ENCODE data around the gene EGR1. TPM values are rescaled to one million over a fixed set of nuclear protein-coding genes. Genes with fewer than 3 reads are reported as not detected.
A peak's percentile ranks its signal among the peaks of the same experiment; 100 is the strongest.

Gene EGR1
- polyA plus RNA-seq, 1 experiment, result 4.7 TPM

GRCh38 chr5:138502121-138502520, 36.8 kb downstream of the EGR1 start:
- no peak for DNase-seq (ENCODE audit: low read depth)
- ChIA-PET POLR2A (interaction anchor here (0.7 kb wide), 1 partner anchor 23 kb away, joined by 6 read pairs; no protein-coding TSS in a partner anchor), CTCF (interaction anchor here (1.1 to 7.1 kb wide), 5 partner anchors 8 to 63 kb away, joined by 3 to 123 read pairs (median 45); partner anchors contain the start of genes EGR1 and REEP2)
- Histone ChIP-seq H3K36me3 (ENCODE audit: control insufficient read depth, insufficient read depth, low read length) (no peaks in the 10 kb centered on the region), H3K4me3 (ENCODE audit: low read depth, low read length) (no peak overlapping the region), H3K27me3 (ENCODE audit: control insufficient read depth, insufficient read depth, low read length) (no peaks in the 10 kb centered on the region)
- TF ChIP-seq CTCF (IDR thresholded peaks at IDR 0.05; ENCODE audit: insufficient read depth, low read depth, low read length), result no peak

- Histone ChIP-seq H3K4me3 (ENCODE audit: low read depth, low read length) (no peak overlapping the region), H3K36me3 (ENCODE audit: control insufficient read depth, insufficient read depth, low read length) (no peaks in the 10 kb centered on the region), H3K27me3 (ENCODE audit: control insufficient read depth, insufficient read depth, low read length) (no peaks in the 10 kb centered on the region)
- TF ChIP-seq CTCF (IDR thresholded peaks at IDR 0.05; ENCODE audit: insufficient read depth, low read depth, low read length), result no peak
- ChIA-PET POLR2A (interaction anchor here (0.7 kb wide), 1 partner anchor 23 kb away, joined by 6 read pairs; no protein-coding TSS in a partner anchor), CTCF (interaction anchor here (1.1 to 7.1 kb wide), 8 partner anchors 8 to 63 kb away, joined by 3 to 123 read pairs (median 24); partner anchors contain the start of genes EGR1, ETF1 and REEP2)
- no peak for DNase-seq (ENCODE audit: low read depth)
Measured at GRCh38 chr5:138502521-138502920, 37.2 kb downstream of the EGR1 start.

GRCh38 chr5:138503487-138504270, 38.4 kb downstream of the EGR1 start:
- Histone ChIP-seq H3K36me3 (ENCODE audit: control insufficient read depth, insufficient read depth, low read length) (peaks cover 3% of the 10 kb centered on the region), H3K4me3 (ENCODE audit: low read depth, low read length) (no peak overlapping the region), H3K27me3 (ENCODE audit: control insufficient read depth, insufficient read depth, low read length) (no peaks in the 10 kb centered on the region)
- ChIA-PET POLR2A (no interaction called here), CTCF (interaction anchor here (0.5 to 7.1 kb wide), 25 partner anchors 9 to 330 kb away, joined by 3 to 123 read pairs (median 4); partner anchors contain the start of genes EGR1 and ETF1)
- DNase-seq (ENCODE audit: low read depth), result no peak
- peak; percentile 79 for TF ChIP-seq CTCF (IDR thresholded peaks at IDR 0.05; ENCODE audit: insufficient read depth, low read depth, low read length)

GRCh38 chr5:138504799-138505198, 39.5 kb downstream of the EGR1 start:
- no peak overlapping the region for H3K4me3 ChIP-seq (ENCODE audit: low read depth, low read length)

More at GRCh38 chr5:138504799-138505198, 39.5 kb downstream of the EGR1 start:
- peaks cover 5% of the 10 kb centered on the region for H3K36me3 ChIP-seq (ENCODE audit: control insufficient read depth, insufficient read depth, low read length)
- TF ChIP-seq CTCF (IDR thresholded peaks at IDR 0.05; ENCODE audit: insufficient read depth, low read depth, low read length), result no peak
- no peaks in the 10 kb centered on the region for H3K27me3 ChIP-seq (ENCODE audit: control insufficient read depth, insufficient read depth, low read length)
- ChIA-PET CTCF (interaction anchor here (1.0 to 7.1 kb wide), 13 partner anchors 9 to 272 kb away, joined by 3 to 123 read pairs (median 5); partner anchors contain the start of gene EGR1), POLR2A (no interaction called here)
- no peak for DNase-seq (ENCODE audit: low read depth)

Data from BJ (cell line).